GM20000 (cell line): ENCODE results near the gene VAV3.
"Not testable (repeated sequence)": the region's sequence is repeated elsewhere in the genome, so short reads cannot be mapped to it uniquely, and the experiment has no call there.

Source experiments
- DNase-seq: peaks from one replicate; pipeline ENCODE4 v3.0.0; 2012; ENCODE audit warnings: low spot score
- TF ChIP-seq, protein P1 (sequence below): IDR thresholded peaks from 2 replicates; pipeline ENCODE4 v1.5.1; 2012; ENCODE audit warnings: mild to moderate bottlenecking, control low read depth; ENCODE audit errors: extremely low read depth, missing control alignments

The VAV3 gene

DNA sequence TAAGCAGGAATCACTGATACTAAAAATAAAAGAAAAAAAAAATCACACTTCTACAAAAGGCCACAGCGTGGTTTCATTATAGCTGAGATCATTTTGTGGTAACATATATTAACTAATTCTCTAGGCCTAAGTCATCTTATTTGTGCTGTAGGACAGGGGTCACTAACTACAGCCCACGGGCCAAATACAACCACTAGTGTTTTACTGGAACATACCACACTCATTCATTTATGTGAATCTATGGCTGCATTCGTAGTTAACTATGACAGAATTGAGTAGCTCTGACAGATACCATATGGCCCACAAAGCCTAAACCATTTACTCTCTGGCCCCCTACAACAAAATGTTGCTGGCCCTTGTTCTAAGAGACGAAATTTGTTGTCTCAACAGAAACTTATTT lies 224.4 kb downstream of the VAV3 start:
- TF ChIP-seq, protein P1, sequence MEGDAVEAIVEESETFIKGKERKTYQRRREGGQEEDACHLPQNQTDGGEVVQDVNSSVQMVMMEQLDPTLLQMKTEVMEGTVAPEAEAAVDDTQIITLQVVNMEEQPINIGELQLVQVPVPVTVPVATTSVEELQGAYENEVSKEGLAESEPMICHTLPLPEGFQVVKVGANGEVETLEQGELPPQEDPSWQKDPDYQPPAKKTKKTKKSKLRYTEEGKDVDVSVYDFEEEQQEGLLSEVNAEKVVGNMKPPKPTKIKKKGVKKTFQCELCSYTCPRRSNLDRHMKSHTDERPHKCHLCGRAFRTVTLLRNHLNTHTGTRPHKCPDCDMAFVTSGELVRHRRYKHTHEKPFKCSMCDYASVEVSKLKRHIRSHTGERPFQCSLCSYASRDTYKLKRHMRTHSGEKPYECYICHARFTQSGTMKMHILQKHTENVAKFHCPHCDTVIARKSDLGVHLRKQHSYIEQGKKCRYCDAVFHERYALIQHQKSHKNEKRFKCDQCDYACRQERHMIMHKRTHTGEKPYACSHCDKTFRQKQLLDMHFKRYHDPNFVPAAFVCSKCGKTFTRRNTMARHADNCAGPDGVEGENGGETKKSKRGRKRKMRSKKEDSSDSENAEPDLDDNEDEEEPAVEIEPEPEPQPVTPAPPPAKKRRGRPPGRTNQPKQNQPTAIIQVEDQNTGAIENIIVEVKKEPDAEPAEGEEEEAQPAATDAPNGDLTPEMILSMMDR, result no peak
- no peak for DNase-seq

DNA sequence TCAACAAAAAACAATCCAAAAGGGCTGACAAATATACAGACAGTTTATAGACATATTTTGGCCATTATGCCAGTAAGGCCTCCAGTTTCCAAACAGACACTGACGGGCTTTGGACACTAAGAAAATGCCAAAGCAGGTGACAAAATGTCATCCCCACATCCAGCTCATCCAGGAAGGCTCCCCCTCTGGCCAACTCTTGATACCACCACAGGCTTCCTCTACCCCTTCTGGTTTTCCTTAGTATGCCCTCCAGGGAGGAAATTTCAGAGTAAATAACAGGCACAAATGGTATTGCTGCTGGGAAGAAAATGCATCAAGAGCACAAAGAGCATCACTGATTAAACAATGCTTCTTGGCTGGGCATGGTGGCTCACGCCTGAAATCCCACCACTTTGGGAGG lies 225.3 kb downstream of the VAV3 start:
- no peak for DNase-seq
- TF ChIP-seq, protein P1, result no peak

DNA sequence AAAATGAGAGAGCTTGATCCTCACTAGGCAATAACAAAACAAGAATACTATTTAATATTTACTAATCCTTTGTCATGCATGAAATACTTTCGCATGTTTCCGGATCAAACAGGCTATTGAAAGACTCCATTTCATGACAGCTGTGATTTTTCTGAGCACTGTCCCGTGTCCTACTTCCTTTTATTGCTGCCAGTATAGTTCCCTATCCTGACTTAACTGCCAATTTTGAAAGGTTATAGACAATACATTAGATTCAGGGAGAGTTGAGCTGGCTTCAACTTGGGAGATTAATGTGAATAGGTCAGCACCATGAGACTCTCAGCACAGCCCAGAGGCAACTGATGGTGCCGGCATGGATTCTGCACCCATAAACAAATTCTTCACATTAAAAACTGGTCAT lies 225.8 kb downstream of the VAV3 start:
- no peak for DNase-seq
- TF ChIP-seq, protein P1, result no peak

DNA sequence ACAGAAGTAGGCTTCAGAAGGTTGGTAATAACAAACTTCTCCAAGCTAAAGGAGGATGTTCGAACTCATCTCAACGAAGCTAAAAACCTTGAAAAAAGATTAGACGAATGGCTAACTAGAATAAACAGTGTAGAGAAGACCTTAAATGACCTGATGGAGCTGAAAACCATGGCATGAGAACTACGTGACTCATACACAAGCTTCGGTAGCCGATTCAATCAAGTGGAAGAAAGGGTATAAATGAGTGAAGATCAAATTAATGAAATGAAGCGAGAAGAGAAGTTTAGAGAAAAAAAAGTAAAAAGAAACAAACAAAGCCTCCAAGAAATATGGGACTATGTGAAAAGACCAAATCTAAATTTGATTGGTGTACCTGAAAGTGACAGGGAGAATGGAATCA lies 231.6 kb downstream of the VAV3 start:
- DNase-seq, result not testable (repeated sequence)

DNA sequence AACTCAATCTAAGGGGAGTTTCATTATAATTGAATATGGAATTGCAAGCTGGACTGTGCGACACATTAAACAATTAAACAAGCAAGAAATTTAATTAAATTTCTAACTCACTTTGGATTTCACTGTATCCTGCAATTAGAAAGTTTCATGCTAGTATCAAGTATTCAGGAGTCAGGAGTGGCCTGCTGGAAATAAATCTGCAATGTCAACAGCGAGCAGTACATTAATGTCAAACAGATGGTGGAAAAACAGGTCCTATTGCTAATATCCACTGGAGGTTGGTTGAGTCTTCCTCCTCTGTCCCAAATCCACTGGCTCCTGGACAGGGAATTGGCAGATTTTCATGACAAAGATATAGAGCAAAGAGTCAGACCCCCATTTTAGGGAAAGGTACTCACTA lies 237.1 kb downstream of the VAV3 start:
- TF ChIP-seq, protein P1, result no peak
- DNase-seq, result no peak

DNA sequence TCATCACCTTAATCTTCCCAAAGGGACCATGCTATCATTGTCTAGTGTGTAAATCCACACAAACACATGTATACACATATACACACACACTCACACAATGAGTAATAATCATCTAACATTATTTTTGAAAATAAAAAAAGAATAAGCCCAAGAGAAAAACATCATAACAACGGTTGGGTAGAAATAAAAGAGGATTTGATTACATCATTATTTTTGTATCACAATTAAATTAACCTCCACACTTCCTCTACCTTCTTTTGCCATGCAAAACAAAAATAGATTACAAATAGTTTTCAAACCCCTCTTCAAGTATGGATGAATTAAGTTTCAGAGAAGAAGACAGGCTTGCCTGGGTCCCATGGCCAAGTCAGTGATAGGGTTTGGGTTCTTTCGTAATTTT lies 238.1 kb downstream of the VAV3 start:
- TF ChIP-seq, protein P1, result no peak
- DNase-seq, result no peak

DNA sequence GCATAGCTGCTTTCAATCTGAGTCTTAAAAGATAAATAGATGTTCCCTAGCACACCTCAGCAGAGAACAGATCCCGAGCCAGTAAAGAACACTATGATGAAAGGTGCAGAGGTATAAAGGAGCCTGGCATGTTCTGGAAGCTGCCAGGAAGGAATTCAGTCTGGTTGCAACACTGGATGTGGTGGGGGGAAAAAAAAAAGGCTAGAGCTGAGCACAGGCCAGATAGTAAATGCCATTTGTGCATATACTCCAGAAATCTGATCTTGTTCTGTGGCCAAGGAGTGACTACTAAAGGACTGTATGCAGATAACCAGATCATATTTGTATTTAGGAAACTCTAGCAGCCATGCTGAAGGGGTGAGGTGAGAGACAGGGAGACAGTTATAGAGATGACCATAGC lies 240.3 kb downstream of the VAV3 start:
- TF ChIP-seq, protein P1, result no peak
- DNase-seq, result no peak

DNA sequence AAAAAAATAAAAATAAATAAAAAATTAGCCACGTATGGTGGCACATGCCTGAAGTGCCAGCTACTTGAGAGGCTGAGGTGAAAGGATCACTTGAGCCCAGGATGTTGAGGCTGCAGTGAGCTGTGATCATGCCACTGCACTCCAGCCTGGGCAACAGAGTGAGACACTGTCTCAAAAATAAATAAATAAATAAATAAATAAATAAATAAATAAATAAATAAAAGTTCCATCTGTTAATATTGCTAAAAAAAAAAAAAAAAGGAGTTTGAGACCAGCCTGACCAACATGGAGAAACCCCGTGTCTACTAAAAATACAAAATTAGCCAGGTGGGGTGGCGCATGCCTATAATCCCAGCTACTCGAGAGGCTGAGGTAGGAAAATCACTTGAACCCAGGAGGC lies 244.8 kb downstream of the VAV3 start:
- DNase-seq, result not testable (repeated sequence)

DNA sequence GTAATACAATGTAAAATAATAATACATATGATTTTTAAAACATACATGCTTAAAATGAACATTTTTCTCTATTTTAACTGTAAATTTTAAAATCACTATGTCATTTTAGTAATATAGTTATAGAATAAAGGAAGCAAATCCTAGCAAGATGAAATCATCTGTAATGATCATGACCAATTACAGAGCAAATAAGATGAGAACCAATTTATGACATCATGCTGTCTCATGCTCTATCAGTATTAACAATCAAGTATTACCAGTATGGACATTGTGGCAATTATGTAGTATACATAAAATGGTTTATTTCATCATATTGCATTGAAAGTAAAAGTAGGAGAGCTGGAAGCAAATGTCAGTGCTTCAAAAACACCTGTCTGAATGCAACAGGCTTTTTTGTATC lies 255.0 kb downstream of the VAV3 start:
- no peak for DNase-seq
- TF ChIP-seq, protein P1, result no peak
